Nucleus accumbens (tissue), 56 donors: ENCODE data around the gene ITGB3BP.
"Not testable (repeated sequence)": the region's sequence is repeated elsewhere in the genome, so short reads cannot be mapped to it uniquely, and the experiment has no call there.

Source experiments
- DNase-seq, 56 donors: peaks; one replicate each; lab custom pipeline; 2025; lab: John Stamatoyannopoulos, UW

The ITGB3BP gene

DNA sequence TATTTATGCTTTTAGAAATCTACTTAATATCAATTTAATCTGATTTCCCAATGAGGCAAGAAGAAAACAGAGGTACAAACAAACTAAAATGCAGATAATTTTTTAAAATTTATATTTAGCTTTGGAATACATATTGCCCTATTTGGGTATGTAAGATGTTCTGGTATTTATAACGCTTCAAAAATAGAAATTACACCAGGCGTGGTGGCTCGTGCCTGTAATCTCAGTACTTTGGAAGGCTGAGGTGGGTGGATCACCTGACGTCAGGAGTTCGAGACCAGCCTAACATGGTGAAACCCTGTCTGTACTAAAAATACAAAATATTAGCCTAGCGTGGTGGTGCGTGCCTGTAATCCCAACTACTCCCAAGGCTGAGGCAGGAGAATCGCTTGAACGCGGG is 13.3 kb downstream of the ITGB3BP start:
- no peak for DNase-seq

DNA sequence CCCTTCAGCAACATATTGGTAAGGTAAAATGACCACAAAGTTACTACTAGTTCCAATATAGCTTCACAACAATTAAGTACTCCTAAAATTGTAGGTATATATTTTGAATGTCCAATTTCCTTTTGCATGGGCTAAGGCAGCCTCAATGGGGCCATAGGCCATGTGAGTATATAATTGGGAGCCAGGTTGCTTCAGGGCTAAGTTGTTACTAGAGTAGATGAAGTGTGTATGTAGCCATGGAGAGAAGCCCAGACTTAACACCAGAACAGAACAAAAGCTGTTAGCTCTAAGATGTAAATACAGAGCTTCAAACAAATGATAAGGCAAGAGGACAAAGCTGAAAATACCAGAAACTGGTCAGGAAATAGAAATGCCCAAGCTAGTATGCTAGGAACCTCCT is 16.2 kb downstream of the ITGB3BP start:
- DNase-seq, result no peak

- DNase-seq, result no peak
These were observed 21.8 kb downstream of the ITGB3BP start for GRCh38 chr1:63501256-63501655.

- no peak for DNase-seq
These were observed 24.9 kb downstream of the ITGB3BP start for GRCh38 chr1:63498106-63498505.

DNA sequence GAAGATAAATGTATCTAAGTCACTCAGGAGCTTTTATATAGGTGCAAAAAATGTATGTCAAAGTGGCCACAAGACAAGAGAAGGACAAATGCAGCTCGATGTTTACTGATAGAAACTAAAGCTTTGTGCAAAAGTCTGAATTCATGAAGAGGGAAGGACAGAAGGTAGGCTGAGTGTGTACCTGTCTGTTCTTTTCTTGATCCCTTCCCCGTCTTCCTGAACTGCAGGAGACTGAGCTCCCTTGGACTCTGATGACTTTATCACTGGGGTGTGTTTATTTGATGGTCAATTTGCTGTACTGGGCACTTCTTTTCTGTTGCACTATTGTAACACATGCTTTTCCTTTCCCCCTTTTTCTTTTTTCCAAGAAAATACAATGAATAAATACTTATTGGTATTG is 25.4 kb downstream of the ITGB3BP start:
- no peak for DNase-seq

- DNase-seq, result no peak
These were observed 35.5 kb downstream of the ITGB3BP start for GRCh38 chr1:63487336-63488065.

GRCh38 chr1:63486629-63487028 is 36.4 kb downstream of the ITGB3BP start:
- no peak for DNase-seq

GRCh38 chr1:63480057-63480456 is 43.0 kb downstream of the ITGB3BP start:
- DNase-seq, result no peak

- no peak for DNase-seq
These were observed 47.3 kb downstream of the ITGB3BP start for GRCh38 chr1:63475761-63476160.

DNA sequence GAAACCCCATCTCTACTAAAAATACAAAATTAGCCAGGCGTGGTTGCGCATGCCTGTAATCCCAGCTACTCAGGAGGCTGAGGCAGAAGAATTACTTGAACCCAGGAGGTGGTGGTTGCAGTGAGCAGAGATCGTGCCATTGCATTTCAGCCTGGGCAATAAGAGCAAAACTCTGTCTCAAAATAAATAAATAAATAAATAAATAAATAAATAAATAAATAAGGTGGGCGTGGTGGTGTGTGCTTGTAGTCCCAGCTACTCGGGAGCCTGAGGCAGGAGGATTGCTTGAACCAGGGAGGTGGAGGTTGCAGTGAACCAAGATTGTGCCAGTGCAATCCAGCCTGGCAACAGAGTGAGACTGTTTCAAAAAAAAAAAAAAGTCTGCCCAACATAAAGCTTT is 54.3 kb downstream of the ITGB3BP start:
- DNase-seq, result not testable (repeated sequence)

DNA sequence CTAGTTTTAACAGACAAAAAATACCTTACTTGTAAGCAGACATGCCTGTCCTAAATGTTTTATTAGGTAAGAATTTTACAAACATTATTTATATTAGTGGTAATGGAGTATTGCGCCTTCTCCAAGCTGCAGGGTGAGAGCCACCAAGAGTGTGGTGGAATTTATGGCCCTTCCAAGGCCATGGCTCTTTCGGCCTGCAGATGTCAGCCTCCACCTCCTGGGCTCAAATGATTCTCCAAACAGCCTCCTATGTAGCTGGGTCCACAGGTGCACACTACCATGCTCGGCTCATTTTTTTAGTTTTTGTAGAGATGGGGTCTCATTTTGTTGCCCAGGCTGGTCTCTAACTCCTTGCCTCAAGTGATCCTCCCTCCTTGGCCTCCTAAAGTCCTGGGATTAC is 56.3 kb downstream of the ITGB3BP start:
- no peak for DNase-seq

GRCh38 chr1:63466181-63466580 is 56.8 kb downstream of the ITGB3BP start:
- DNase-seq, result no peak

GRCh38 chr1:63463248-63463647 is 59.8 kb downstream of the ITGB3BP start:
- no peak for DNase-seq

GRCh38 chr1:63461661-63462230 is 61.3 kb downstream of the ITGB3BP start:
- DNase-seq, result no peak

- no peak for DNase-seq
These were observed 64.3 kb downstream of the ITGB3BP start for GRCh38 chr1:63458750-63459149.

DNA sequence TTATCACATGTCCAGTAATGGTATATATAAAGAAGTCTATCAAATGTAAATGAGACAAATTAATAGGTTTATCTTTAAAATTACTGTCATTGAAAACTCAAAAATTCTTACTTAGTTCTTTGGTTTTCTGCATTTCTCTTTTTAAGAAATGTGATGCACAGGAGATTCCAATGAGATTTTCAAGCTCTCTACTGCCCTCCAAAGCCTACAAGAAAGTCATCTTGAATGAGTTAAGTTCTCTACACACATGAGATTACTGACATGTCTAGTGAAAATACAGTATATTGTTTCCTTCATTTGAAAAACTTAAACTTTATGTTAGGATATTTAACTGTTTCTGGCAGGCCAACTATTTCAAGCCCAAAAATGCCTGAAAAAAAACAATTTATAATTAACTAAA is 68.8 kb downstream of the ITGB3BP start:
- no peak for DNase-seq

DNA sequence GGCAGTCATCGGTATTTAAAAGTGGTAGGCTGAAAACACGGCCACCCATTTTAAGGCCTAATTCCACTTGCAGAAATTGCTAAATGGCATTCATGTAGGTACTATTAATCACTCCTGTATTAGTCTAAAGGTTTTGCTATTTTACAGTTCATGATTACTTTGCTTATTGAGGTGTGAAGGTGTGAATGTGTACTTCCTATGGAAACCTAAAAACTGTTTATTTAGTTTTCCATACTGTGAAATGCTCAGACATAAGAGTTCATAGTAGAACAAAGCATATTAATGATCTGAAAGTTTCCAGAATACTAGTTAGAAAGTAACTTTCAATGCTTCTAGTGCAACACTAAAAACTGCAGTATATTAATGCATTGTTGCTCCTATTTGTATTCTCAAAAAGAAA is 69.8 kb downstream of the ITGB3BP start:
- DNase-seq, result no peak

GRCh38 chr1:63450416-63450815 is 72.6 kb downstream of the ITGB3BP start:
- DNase-seq, result no peak

DNA sequence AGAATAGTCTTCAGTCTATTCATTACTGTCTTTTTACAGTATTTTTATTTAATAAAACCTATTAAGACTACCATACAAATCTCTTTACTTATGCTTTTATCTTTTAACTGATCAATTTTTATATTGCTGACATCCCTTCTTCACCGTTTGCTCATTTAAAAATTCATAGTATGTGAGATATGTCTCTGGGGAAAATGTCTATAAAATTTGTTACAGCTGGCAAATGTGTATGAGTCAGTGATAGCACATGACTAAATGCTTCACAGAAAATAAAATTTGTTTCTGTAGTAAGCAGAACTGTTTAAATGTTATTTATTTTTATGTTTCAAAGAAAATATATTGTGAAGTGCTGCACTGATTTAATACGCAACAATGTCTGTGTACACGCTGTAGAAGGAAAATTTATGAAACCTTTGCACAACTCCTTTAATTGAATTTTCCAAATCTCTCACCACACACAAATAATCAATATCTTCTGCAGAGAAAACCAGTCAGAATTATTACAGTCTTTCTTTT is 74.2 kb downstream of the ITGB3BP start:
- no peak for DNase-seq

- DNase-seq, result no peak
These were observed 80.9 kb downstream of the ITGB3BP start for GRCh38 chr1:63442141-63442475.

GRCh38 chr1:63435161-63435560 is 87.9 kb downstream of the ITGB3BP start:
- DNase-seq, result no peak

GRCh38 chr1:63429281-63429680 is 93.7 kb downstream of the ITGB3BP start:
- no peak for DNase-seq

DNA sequence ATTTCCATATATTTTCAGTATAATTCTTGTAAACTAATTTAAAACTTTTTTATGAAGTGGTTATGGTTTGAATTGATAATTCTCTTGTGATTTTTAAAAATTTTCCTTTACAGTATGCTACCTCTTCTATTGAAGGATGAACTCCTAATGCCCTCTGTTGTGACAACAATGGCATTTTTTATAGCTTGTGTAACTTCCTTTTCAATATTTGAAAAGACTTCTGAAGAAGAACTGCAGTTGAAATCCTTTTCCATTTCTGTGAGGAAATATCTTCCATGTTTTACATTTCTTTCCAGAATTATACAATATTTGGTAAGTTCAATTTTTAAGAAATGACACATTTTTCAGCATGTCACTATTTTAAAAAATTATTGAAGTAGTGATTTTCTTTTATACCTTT is 94.2 kb downstream of the ITGB3BP start:
- DNase-seq, result no peak
